Ovary (tissue), 3 donors: ENCODE results near the gene AQP2.

Source experiments
- EP300 ChIP-seq: sonication (generic); formaldehyde crosslinking; IDR thresholded peaks from one replicate; pipeline ENCODE4 v1.6.1; 2017; ENCODE audit warnings: antibody characterized with exemption
- POLR2A ChIP-seq: fragments of 450-650 bp; IDR thresholded peaks from one replicate; pipeline ENCODE4 v1.6.1; 2017; ENCODE audit warnings: antibody characterized with exemption, mild to moderate bottlenecking, moderate library complexity
- TF ChIP-seq, protein P1 (sequence below), 3 donors: fragments of 450-650 bp in 2 of 3; fragments of 200-600 bp in 1 of 3; IDR thresholded peaks; one replicate each; pipeline versions ENCODE4 v1.5.1 to v1.8.0; 2016 to 2022; ENCODE audit warnings: antibody characterized with exemption in 3 of 3, mild to moderate bottlenecking in 1 of 3
- donor health status: DM: no; HTN: no; CAD: no.

DNA sequence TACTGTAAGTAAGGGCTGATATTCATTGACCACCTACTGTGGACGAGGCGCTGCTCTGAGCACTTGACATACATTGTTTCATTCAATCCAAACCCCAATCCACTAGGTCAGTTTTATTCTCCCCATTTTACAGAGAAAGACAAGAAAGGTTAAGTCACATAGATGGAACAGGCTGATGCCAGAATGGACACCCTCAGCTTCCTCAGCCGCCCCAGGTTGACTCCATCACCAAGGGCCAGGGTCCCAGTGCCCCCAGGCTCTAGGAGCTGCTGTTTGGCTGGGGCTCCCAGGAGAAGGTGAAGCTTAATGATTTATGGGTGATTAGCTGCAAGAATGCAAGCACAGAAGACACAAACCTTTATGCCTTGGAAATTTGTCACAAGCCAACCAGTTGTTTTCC is 671 bp upstream of the AQP2 start:
- TF ChIP-seq, protein P1, sequence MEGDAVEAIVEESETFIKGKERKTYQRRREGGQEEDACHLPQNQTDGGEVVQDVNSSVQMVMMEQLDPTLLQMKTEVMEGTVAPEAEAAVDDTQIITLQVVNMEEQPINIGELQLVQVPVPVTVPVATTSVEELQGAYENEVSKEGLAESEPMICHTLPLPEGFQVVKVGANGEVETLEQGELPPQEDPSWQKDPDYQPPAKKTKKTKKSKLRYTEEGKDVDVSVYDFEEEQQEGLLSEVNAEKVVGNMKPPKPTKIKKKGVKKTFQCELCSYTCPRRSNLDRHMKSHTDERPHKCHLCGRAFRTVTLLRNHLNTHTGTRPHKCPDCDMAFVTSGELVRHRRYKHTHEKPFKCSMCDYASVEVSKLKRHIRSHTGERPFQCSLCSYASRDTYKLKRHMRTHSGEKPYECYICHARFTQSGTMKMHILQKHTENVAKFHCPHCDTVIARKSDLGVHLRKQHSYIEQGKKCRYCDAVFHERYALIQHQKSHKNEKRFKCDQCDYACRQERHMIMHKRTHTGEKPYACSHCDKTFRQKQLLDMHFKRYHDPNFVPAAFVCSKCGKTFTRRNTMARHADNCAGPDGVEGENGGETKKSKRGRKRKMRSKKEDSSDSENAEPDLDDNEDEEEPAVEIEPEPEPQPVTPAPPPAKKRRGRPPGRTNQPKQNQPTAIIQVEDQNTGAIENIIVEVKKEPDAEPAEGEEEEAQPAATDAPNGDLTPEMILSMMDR (IDR thresholded peaks at IDR 0.05), result no peak
- no peak for TF ChIP-seq POLR2A
- TF ChIP-seq EP300, result no peak
